Upper lobe of left lung (tissue), 6 donors: ENCODE measurements around the gene RBM18. TPM values are rescaled to one million over a fixed set of nuclear protein-coding genes. Genes with fewer than 3 reads are reported as not detected.

Experiments used
- ATAC-seq, 2 donors: fragments of 200-7000 bp; cut with Tn5 transposase; one replicate each; pipeline ENCODE4 v1.9.1; 2022; ENCODE audit warnings: mild to moderate bottlenecking in 2 of 2, moderate library complexity in 2 of 2; ENCODE audit not compliant: low FRiP score in 2 of 2
- DNase-seq, 2 donors: peaks; one replicate each; pipeline ENCODE4 v3.0.0-alpha.2; 2019 to 2020
- H3K27ac ChIP-seq, 4 donors: fragments of 200-600 bp; sonication (generic); one replicate each; pipeline ENCODE4 v1.5.1; 2016 to 2019
- H3K27me3 ChIP-seq, 4 donors: fragments of 200-600 bp; sonication (generic); one replicate each; pipeline ENCODE4 v1.5.1; 2017 to 2019
- H3K36me3 ChIP-seq, 4 donors: fragments of 200-600 bp; sonication (generic); one replicate each; pipeline ENCODE4 v1.5.1; 2016 to 2019
- H3K4me1 ChIP-seq, 4 donors: fragments of 200-600 bp; sonication (generic); one replicate each; pipeline ENCODE4 v1.5.1; 2018 to 2019
- H3K4me3 ChIP-seq, 4 donors: fragments of 200-600 bp; sonication (generic); one replicate each; pipeline ENCODE4 v1.5.1; 2017 to 2019; ENCODE audit warnings: mild to moderate bottlenecking in 2 of 4, moderate library complexity in 1 of 4
- H3K9me3 ChIP-seq, 4 donors: fragments of 200-600 bp; sonication (generic); one replicate each; pipeline ENCODE4 v1.5.1; 2018 to 2019
- EP300 ChIP-seq, 4 donors: sonication (generic); formaldehyde crosslinking; IDR thresholded peaks; one replicate each; pipeline ENCODE4 v1.5.1; 2017; ENCODE audit warnings: antibody characterized with exemption in 4 of 4, control low read depth in 2 of 4
- POLR2A ChIP-seq, 4 donors: fragments of 450-650 bp; IDR thresholded peaks; one replicate each; pipeline ENCODE4 v1.5.1; 2016 to 2017; ENCODE audit warnings: antibody characterized with exemption in 4 of 4, mild to moderate bottlenecking in 2 of 4
- POLR2AphosphoS5 ChIP-seq, 2 donors: sonication (generic); formaldehyde crosslinking; IDR thresholded peaks; one replicate each; pipeline ENCODE4 v1.5.1; 2017; ENCODE audit warnings: antibody characterized with exemption in 2 of 2
- WGBS, 2 donors: methylation state at CpG; one replicate each; pipeline ENCODE4 v1.1.5; 2017 to 2018; 5-methylcytosine and 5-hydroxymethylcytosine counted together
- total RNA-seq, 6 donors: library from RNA; depleted of rRNA in 4 of 6; stranded (reverse); fragments of >200 nt in 4 of 6; gene quantifications; one replicate each; pipeline versions ENCODE4 v1.1.0 to v1.2.1, GENCODE V29; 2016 to 2021
- TF ChIP-seq, protein P1 (sequence below), 6 experiments: fragments of 450-650 bp in 4 of 6; fragments of 200-600 bp in 2 of 6; sonication (generic) in 2 of 6; IDR thresholded peaks; one replicate each; pipeline ENCODE4 v1.5.1; 2016 to 2019; ENCODE audit warnings: antibody characterized with exemption in 6 of 6
- donor health status: DM: no; HTN: no; CAD: no; lungs with moderate emphysema.
- donor health status: DM: no; HTN: yes; CAD: no; lungs with severe emphysema.

Gene RBM18
- total RNA-seq, 6 donors from 2014 or later = 3.0 to 19.9 (median 11.8) TPM

DNA sequence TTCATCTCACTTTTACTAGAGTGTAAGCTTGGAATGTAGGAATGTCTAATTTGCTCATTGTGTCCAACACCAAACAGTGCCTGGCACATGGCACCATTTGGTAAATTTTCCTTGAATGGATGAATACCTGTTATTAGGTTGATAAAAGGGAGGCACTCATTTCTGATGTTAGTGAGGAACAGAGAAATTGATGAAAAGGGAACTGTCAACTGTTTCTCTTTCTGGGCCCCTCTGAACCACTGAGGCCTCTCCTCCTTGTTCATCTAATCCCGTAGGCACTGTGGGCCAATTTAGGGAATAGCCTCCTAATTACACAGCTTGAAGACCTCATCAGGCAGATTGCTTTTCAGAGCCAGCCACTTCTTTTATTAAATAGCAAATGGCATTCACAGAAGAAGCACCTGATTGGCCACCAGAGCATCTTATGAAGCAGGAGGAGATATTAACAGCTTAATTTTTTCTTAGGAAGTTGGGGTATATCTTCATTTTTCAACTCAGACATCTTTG is 22.6 kb upstream of the RBM18 start:
- H3K27me3 ChIP-seq = no peaks in the 10 kb centered on the region
- WGBS, 2 donors = 61 to 82% methylated on average over 1 of the region's 1 CpG
- no peak overlapping the region for H3K27ac ChIP-seq
- H3K9me3 ChIP-seq = no peaks in the 10 kb centered on the region
- H3K4me1 ChIP-seq = peaks cover 0 to 9% (median 2%) of the 10 kb centered on the region in 4 donors
- no peak for DNase-seq
- peaks cover 18 to 49% (median 24%) of the 10 kb centered on the region in 4 donors for H3K36me3 ChIP-seq
- ATAC-seq = no peak
- TF ChIP-seq EP300 (IDR thresholded peaks at IDR 0.05) = no peak
- TF ChIP-seq POLR2AphosphoS5 (IDR thresholded peaks at IDR 0.05) = no peak
- TF ChIP-seq, protein P1, sequence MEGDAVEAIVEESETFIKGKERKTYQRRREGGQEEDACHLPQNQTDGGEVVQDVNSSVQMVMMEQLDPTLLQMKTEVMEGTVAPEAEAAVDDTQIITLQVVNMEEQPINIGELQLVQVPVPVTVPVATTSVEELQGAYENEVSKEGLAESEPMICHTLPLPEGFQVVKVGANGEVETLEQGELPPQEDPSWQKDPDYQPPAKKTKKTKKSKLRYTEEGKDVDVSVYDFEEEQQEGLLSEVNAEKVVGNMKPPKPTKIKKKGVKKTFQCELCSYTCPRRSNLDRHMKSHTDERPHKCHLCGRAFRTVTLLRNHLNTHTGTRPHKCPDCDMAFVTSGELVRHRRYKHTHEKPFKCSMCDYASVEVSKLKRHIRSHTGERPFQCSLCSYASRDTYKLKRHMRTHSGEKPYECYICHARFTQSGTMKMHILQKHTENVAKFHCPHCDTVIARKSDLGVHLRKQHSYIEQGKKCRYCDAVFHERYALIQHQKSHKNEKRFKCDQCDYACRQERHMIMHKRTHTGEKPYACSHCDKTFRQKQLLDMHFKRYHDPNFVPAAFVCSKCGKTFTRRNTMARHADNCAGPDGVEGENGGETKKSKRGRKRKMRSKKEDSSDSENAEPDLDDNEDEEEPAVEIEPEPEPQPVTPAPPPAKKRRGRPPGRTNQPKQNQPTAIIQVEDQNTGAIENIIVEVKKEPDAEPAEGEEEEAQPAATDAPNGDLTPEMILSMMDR (IDR thresholded peaks at IDR 0.05) = no peak
- H3K4me3 ChIP-seq = no peak overlapping the region

DNA sequence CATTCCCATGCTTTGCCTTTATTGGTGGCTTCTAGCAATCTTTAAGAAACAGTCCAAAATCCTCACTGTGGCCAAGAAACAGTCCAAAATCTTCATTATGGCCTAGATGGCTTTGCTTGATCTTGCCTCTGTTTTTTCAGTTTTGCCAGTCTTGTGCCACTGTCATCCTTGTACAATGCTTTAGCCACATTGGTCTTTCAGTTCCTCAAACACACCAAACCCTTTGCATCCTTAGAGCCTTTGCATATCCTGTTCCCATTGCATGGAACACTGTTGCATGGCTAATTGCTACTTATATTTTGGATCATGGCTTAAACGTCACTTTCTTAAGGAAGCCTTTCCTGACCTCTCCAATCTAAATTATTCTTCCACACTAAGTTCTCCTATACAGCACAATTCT is 22.1 kb upstream of the RBM18 start:
- ATAC-seq = no peak
- no peak for TF ChIP-seq EP300 (IDR thresholded peaks at IDR 0.05)
- TF ChIP-seq, protein P1 (IDR thresholded peaks at IDR 0.05) = no peak
- TF ChIP-seq POLR2A (IDR thresholded peaks at IDR 0.05) = no peak
- TF ChIP-seq POLR2AphosphoS5 (IDR thresholded peaks at IDR 0.05) = no peak

DNA sequence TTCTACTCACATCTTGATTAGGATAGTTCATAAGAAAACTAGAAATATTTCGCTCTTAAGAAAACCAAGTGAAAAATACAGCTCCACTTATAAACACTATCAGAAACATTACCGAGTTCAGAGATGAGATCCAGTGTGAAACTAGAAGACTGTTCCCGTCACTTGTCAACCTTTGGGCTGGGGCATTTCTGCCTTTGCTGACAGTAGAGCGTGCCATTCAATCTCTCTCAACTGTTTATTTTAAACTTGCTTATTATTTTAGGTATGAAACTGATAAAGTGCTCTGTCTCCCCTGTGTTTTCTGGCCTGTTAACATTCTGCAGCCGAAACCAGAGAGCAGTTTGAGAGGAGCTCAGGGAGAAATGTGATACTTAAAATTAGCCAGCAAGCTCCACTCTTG is 16.7 kb upstream of the RBM18 start:
- DNase-seq (no peak), ATAC-seq (no peak)
- TF ChIP-seq, protein P1 (IDR thresholded peaks at IDR 0.05) = no peak
- TF ChIP-seq POLR2A (IDR thresholded peaks at IDR 0.05) = no peak
- no peak for TF ChIP-seq POLR2AphosphoS5 (IDR thresholded peaks at IDR 0.05)
- no peak for TF ChIP-seq EP300 (IDR thresholded peaks at IDR 0.05)
- H3K27ac ChIP-seq = peak overlapping the region in 1 of 4 donors; percentile 42
- no peaks in the 10 kb centered on the region for H3K4me1 ChIP-seq
- WGBS, 2 donors = 73 to 78% methylated on average over 5 of the region's 5 CpGs
- H3K9me3 ChIP-seq = peaks cover 0 to 10% (median 5%) of the 10 kb centered on the region in 4 donors
- H3K36me3 ChIP-seq = peaks cover 13 to 40% (median 21%) of the 10 kb centered on the region in 4 donors
- H3K27me3 ChIP-seq = no peaks in the 10 kb centered on the region
- no peak overlapping the region for H3K4me3 ChIP-seq

More for the DNA sequence above, 22.1 kb upstream of the RBM18 start:
- DNase-seq = no peak
- Histone ChIP-seq H3K27ac (no peak overlapping the region), H3K9me3 (no peaks in the 10 kb centered on the region), H3K27me3 (no peaks in the 10 kb centered on the region), H3K4me1 (peaks cover 0 to 9% (median 2%) of the 10 kb centered on the region in 4 donors), H3K4me3 (no peak overlapping the region), H3K36me3 (peaks cover 14 to 46% (median 22%) of the 10 kb centered on the region in 4 donors)
- 72 to 80% methylated on average over 1 of the region's 1 CpG for WGBS, 2 donors

DNA sequence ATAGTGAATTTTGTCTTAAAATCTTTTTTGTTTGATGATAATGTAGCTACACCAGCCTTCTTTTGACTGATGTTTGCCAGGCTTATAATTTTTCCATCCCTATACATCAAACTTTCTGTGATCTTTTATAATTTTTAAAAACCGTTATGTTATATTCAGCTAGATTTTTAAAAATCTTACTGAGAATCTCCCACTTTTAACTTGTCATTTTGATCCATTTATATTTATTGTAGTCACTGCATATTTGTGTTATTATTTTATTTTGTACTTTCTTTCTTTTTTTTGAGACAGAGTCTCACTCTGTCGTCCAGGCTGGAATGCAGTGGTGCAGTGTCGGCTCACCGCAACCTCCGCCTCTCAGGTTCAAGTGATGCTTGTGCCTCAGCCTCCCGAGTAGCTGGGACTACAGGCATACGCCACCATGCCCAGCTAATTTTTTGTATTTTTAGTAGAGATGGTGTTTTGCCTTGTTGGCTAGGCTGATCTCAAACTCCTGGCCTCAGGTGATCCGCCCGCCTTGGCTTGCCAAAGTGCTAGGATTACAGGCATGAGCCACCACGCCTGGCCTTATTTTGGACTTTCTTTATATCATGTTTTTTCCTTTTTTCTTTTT is 12.8 kb upstream of the RBM18 start:
- peaks cover 0 to 33% (median 3%) of the 10 kb centered on the region in 4 donors for H3K36me3 ChIP-seq
- TF ChIP-seq EP300 (IDR thresholded peaks at IDR 0.05) (no peak), POLR2AphosphoS5 (IDR thresholded peaks at IDR 0.05) (no peak), POLR2A (IDR thresholded peaks at IDR 0.05) (no peak)
- TF ChIP-seq, protein P1 (IDR thresholded peaks at IDR 0.05) = no peak
- no peaks in the 10 kb centered on the region for H3K4me1 ChIP-seq
- H3K9me3 ChIP-seq = peaks cover 0 to 10% (median 5%) of the 10 kb centered on the region in 4 donors
- no peaks in the 10 kb centered on the region for H3K27me3 ChIP-seq
- 98 to 99% methylated on average over 10 of the region's 10 CpGs for WGBS, 2 donors
- no peak for ATAC-seq
- no peak for DNase-seq
- no peak overlapping the region for H3K4me3 ChIP-seq
- H3K27ac ChIP-seq = no peak overlapping the region

DNA sequence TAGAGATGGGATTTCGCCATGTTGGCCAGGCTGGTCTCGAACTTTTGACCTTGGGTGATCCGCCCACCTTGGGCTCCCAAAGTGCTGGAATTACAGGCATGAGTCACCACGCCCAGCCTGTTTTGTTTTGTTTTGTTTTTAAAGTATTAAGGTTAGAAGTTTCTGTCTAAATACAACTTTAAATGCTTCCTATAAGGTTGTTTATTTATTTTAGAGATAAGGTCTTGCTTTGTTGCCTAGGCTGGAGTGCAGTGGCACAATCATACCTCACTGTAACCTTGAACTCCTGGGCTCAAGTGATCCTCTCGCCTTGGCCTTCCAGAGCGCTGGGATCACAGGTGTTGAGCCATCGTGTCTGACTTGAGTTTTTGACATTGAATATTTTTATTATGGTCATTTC is 11.5 kb upstream of the RBM18 start:
- peaks cover 0 to 36% (median 5%) of the 10 kb centered on the region in 4 donors for H3K36me3 ChIP-seq
- no peak for DNase-seq

More for the DNA sequence above, 11.5 kb upstream of the RBM18 start:
- Histone ChIP-seq H3K27ac (no peak overlapping the region), H3K4me1 (no peaks in the 10 kb centered on the region), H3K9me3 (peaks cover 0 to 10% (median 5%) of the 10 kb centered on the region in 4 donors), H3K27me3 (no peaks in the 10 kb centered on the region), H3K4me3 (no peak overlapping the region)
- TF ChIP-seq EP300 (IDR thresholded peaks at IDR 0.05) (no peak), POLR2AphosphoS5 (IDR thresholded peaks at IDR 0.05) (no peak), POLR2A (IDR thresholded peaks at IDR 0.05) (no peak)
- TF ChIP-seq, protein P1 (IDR thresholded peaks at IDR 0.05) = no peak
- 92 to 94% methylated on average over 7 of the region's 7 CpGs for WGBS, 2 donors
- no peak for ATAC-seq
